GM12874 (cell line): ENCODE data around the gene RPL22L1.

Source experiments
- CTCF ChIP-seq: IDR thresholded peaks from 2 replicates; pipeline ENCODE4 v1.5.1; 2011; ENCODE audit warnings: low read depth, mild to moderate bottlenecking, control low read depth, low read length, moderate library complexity; ENCODE audit not compliant: insufficient read depth

The RPL22L1 gene

GRCh38 chr3:170908235-170909116, 38.5 kb upstream of the RPL22L1 start, which contains the start of gene EIF5A2:
Gene EIF5A2 (minus strand): TSS chr3:170908637. CDS start chr3:170907806, 831 bp downstream.
- TF ChIP-seq CTCF, result no peak

GRCh38 chr3:170907637-170908234, 37.7 kb upstream of the RPL22L1 start:
- TF ChIP-seq CTCF, result no peak

GRCh38 chr3:170905862-170906261, 35.9 kb upstream of the RPL22L1 start:
- TF ChIP-seq CTCF, result no peak

GRCh38 chr3:170903123-170903522, 33.1 kb upstream of the RPL22L1 start:
- TF ChIP-seq CTCF, result no peak

- no peak for TF ChIP-seq CTCF
These were observed 29.5 kb upstream of the RPL22L1 start for GRCh38 chr3:170899455-170899854.

- TF ChIP-seq CTCF, result no peak
These were observed 28.0 kb upstream of the RPL22L1 start for GRCh38 chr3:170897978-170898377.

- TF ChIP-seq CTCF, result no peak
These were observed 26.8 kb upstream of the RPL22L1 start for GRCh38 chr3:170896781-170897180.
